ENCODE measurements around the gene MDGA2. TPM values are rescaled to one million over a fixed set of nuclear protein-coding genes. Genes with fewer than 3 reads are reported as not detected.

The MDGA2 gene
- polyA plus RNA-seq, 1 of the 3 experiments (the other 2 are of a cell fraction) = not detected

GRCh38 chr14:46885566-46885965, 789.8 kb downstream of the MDGA2 start:
- H4K20me1 ChIP-seq (ENCODE audit: insufficient read depth) = no peaks in the 10 kb centered on the region
- DNase-seq = no peak
- no peak overlapping the region for H3K4me2 ChIP-seq
- no peaks in the 10 kb centered on the region for H3K9me3 ChIP-seq
- POLR2A ChIA-PET = no interaction called here
- no peaks in the 10 kb centered on the region for H3K36me3 ChIP-seq (replicated peaks in 1 of 2; ENCODE audit: control insufficient read depth in 1 of 2, insufficient read depth in 2 of 2, low read length in 1 of 2)
- H3F3A ChIP-seq (replicated peaks; ENCODE audit: insufficient read depth) = no peaks in the 10 kb centered on the region
- H3K27me3 ChIP-seq (ENCODE audit: insufficient read depth) = no peaks in the 10 kb centered on the region
- CTCF ChIA-PET = no interaction called here
- H2AFZ ChIP-seq (ENCODE audit: low read depth) = no peak overlapping the region
- H3K9ac ChIP-seq = no peak overlapping the region
- H3K4me1 ChIP-seq (ENCODE audit: control insufficient read depth in 1 of 2, insufficient read depth in 2 of 2, low read depth in 1 of 2, low read length in 1 of 2) = no peaks in the 10 kb centered on the region
- no peaks in the 10 kb centered on the region for H3K79me2 ChIP-seq (ENCODE audit: insufficient read depth)
- no peak overlapping the region for H3K27ac ChIP-seq (ENCODE audit: low read depth in 2 of 2, low read length in 1 of 2)
- 63% methylated on average over 3 of the region's 3 CpGs for WGBS (ENCODE audit: low lambda C conversion rate)
- H3K4me3 ChIP-seq (ENCODE audit: low read depth in 2 of 2, low read length in 1 of 2) = no peak overlapping the region
- no peaks in the 10 kb centered on the region for H3K9me2 ChIP-seq
- no peak for TF ChIP-seq MAX (IDR thresholded peaks at IDR 0.05; ENCODE audit: low read depth)
- TF ChIP-seq RFX5 (IDR thresholded peaks at IDR 0.05; ENCODE audit: low read length) = no peak
- no peak for TF ChIP-seq RCOR1 (IDR thresholded peaks at IDR 0.05; ENCODE audit: low read length)
- TF ChIP-seq GATA2 (CRISPR knock-in tag; IDR thresholded peaks at IDR 0.05) = no peak
- TF ChIP-seq PBX3 (IDR thresholded peaks at IDR 0.05) = no peak
- TF ChIP-seq FOXM1 (IDR thresholded peaks at IDR 0.05; ENCODE audit: low read depth) = no peak
- no peak for TF ChIP-seq NFIC (IDR thresholded peaks at IDR 0.05; ENCODE audit: borderline replicate concordance)
- TF ChIP-seq TEAD4 (IDR thresholded peaks at IDR 0.05; ENCODE audit: borderline replicate concordance, insufficient read depth) = no peak
- TF ChIP-seq JUND (IDR thresholded peaks at IDR 0.05) = no peak
- TF ChIP-seq SIN3A (IDR thresholded peaks at IDR 0.05; ENCODE audit: borderline replicate concordance, low read depth, low read length) = no peak
- TF ChIP-seq TCF12 (IDR thresholded peaks at IDR 0.05) = no peak

- H3K27me3 ChIP-seq (ENCODE audit: insufficient read depth) = no peaks in the 10 kb centered on the region
- H3K4me2 ChIP-seq = no peak overlapping the region
- no peaks in the 10 kb centered on the region for H3F3A ChIP-seq (replicated peaks; ENCODE audit: insufficient read depth)
- ChIA-PET POLR2A (no interaction called here), CTCF (no interaction called here)
- no peak overlapping the region for H3K9ac ChIP-seq
- no peak overlapping the region for H3K4me3 ChIP-seq (ENCODE audit: low read depth in 2 of 2, low read length in 1 of 2)
- no peak overlapping the region for H2AFZ ChIP-seq (ENCODE audit: low read depth)
- no peaks in the 10 kb centered on the region for H3K4me1 ChIP-seq (ENCODE audit: control insufficient read depth in 1 of 2, insufficient read depth in 2 of 2, low read depth in 1 of 2, low read length in 1 of 2)
- TF ChIP-seq TCF12 (IDR thresholded peaks at IDR 0.05) (no peak), POLR2AphosphoS5 (IDR thresholded peaks at IDR 0.05; ENCODE audit: low read depth, low read length) (no peak), RCOR1 (IDR thresholded peaks at IDR 0.05; ENCODE audit: low read length) (no peak), ZBTB33 (IDR thresholded peaks at IDR 0.05; ENCODE audit: borderline replicate concordance, low read depth) (no peak), NFIC (IDR thresholded peaks at IDR 0.05; ENCODE audit: borderline replicate concordance) (no peak), RXRA (IDR thresholded peaks at IDR 0.05; ENCODE audit: borderline replicate concordance, low read depth) (no peak), GABPA (IDR thresholded peaks at IDR 0.05; ENCODE audit: low read depth) (no peak), JUND (IDR thresholded peaks at IDR 0.05) (no peak)
- H3K9me2 ChIP-seq = no peaks in the 10 kb centered on the region
- no peaks in the 10 kb centered on the region for H3K79me2 ChIP-seq (ENCODE audit: insufficient read depth)
- DNase-seq = no peak
- no peak overlapping the region for H3K27ac ChIP-seq (ENCODE audit: low read depth in 2 of 2, low read length in 1 of 2)
- H4K20me1 ChIP-seq (ENCODE audit: insufficient read depth) = no peaks in the 10 kb centered on the region
- H3K9me3 ChIP-seq = no peaks in the 10 kb centered on the region
- no peaks in the 10 kb centered on the region for H3K36me3 ChIP-seq (replicated peaks in 1 of 2; ENCODE audit: control insufficient read depth in 1 of 2, insufficient read depth in 2 of 2, low read length in 1 of 2)
These were observed 813.7 kb downstream of the MDGA2 start for GRCh38 chr14:46861753-46862152.

Measured in SK-N-SH (cell line).